Measurements from ENCODE around the gene IGF2BP3.

IGF2BP3 gene

DNA sequence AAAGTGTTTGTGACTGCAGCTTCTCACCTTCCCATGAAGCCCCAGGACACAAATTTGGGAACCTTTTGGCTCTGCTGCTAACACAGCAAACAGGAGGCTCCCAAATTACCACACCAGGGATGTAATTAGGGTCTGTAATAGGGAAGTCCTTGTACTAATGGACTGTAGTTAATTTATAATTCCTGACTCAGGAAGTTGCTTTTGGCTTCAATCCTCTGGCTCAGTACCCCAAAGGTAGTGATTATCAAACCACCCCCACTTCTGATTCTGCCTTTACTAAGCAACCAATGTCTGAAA is 174.9 kb downstream of the IGF2BP3 start:
- no peak for DNase-seq (ENCODE audit: low read depth in 2 of 2)

DNA sequence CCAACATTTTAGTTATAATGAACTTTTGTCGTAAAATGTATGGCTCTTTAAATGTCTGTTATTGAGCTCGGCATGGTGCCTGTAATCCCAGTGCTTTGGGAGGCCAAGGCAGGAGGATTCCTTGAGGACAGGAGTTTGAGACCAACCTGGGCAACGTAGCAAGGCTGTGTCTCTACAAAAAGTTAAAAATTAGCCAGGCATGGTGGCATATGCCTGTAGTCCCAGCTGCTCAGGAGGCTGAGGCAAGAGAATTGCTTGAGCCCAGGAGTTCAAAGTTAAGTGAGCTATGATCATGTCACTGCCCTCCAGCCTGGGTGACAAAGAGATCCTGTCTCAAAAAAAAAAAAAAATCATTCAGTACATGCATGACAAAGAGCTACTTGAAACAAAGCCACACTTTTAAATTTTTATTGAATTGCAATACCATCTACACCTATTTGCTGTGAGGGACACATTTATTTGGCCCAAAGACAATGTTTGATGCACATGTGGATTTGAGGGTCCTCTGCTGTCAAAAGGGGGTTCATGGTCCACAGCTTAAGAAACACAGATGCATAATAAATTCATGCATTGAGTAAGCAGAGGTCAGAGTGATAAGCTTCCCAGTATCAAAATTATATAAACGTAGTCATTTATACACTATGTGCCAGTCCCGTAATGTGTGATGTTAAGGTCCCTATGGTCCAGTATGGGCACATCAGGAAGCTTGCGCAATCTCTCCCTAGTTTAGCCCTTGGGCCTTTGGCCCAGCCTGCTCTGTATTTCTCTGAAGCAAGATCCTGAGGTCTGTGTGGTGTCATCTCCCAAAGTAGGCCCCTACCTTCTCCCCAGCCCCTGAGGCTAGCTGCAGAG is 175.5 kb downstream of the IGF2BP3 start:
- DNase-seq (ENCODE audit: low read depth in 2 of 2): no peak

DNA sequence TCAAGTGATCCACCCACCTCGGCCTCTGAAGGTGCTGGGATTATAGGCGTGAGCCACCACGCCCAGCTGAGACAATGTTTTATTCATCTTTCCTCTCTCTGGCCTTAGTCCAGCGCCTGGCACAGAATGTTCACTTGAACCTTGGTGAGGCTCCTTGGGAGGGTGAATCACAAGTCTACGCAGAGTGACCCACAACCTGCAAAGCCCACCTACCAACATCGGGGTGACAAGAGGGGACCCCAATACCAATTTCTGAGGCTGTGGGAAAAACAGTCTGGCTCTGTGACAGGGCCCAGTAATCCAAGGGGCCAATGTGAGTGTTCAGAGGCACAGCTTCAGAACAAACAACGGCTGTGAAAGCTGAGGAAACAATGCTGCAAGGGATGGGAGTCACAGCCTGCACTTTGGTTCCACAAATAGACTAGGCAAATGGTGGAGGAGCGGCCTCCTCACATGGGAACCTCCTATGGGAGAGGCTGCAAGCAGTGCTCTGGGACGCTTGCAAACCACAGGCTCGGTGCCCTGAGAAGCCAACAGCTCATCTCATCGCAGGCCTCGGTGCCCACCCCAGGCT is 176.7 kb downstream of the IGF2BP3 start:
- DNase-seq (ENCODE audit: low read depth in 2 of 2): no peak

DNA sequence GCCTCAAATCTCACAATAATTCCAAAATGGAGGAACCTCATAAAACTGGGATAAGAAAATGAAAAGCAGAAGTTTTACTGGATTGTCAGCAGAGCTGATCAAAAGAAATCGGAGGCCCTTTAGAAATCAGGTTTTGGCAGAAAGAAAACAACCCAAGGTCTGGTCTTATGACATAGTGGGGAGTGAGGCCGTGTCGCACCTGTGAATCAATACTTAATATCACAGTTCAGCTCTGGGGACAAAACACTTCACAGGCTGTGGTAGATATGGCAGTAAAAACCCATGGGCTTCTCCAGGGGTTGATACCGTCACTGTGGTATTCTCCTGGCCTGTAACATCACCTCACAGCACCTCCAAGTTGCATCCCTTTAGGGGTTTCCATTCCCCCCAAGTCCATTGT is 177.7 kb downstream of the IGF2BP3 start:
- DNase-seq (ENCODE audit: low read depth in 2 of 2): no peak

DNA sequence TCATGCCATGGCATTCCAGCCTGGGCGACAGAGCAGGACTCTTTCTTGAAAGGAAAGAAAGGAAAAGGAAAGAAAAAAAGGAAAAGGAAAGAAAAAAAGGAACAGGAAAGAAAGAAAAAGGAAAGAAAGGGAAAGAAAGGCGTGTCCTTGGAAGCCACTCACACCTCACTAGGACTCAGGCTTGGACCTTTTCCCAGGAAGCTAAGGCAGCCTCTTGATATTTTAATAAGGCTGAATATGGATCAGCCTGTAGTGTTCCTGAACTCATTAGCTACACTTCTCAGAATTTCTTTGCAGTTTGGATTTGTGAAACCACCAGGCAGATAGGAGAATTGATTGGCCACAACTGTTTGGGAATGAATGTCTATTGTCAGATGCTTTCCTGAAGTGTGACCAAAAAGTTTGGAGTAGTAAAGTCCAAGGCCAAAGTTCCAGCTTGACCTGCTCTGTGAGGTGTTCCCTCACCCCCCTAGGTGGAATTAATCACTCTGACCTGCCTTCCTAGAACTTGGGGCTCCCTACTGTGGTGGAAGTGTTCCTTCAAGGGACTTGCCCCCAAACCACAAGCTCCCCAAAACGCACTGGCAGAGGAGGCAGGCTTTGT is 178.2 kb downstream of the IGF2BP3 start:
- DNase-seq (ENCODE audit: low read depth in 2 of 2): no peak

DNA sequence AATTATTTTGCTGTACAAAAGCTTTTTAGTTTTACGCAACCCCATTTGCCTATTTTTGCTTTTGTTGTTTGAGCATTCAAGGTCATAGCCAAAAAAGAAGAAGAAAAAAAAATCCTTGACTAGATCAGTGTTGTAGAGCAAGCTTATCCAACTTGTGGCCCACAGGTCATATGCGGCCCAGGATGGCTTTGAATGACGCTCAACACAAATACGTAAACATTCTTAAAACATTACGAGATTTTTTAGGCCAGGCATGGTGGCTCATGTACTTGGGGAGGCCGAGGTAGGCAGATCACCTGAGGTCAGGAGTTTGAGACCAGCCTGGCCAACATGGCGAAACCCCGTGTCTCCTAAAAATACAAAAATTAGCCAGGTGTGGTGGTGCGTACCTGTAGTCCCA is 179.3 kb downstream of the IGF2BP3 start:
- DNase-seq (ENCODE audit: low read depth in 2 of 2): no peak

DNA sequence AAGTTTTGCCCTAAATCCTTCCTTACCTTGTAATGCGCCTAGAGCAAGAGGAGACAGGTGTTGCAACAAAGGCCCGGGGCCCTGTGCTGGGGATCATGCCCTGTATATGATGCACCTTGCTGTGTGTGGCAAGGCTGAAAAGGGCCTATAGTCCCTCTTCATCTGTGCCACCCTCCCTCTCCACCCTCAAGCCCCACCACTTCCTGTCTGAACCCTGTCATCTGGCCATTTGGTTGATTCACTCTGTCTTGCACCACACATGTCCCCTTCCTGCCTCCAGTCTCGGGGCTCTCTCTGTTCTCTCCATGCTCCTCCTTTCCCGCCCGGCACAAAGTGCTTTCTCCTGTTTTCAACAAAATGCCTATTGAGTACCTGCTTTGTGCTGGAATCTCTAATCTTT is 182.7 kb downstream of the IGF2BP3 start:
- DNase-seq (ENCODE audit: low read depth in 2 of 2): no peak

DNA sequence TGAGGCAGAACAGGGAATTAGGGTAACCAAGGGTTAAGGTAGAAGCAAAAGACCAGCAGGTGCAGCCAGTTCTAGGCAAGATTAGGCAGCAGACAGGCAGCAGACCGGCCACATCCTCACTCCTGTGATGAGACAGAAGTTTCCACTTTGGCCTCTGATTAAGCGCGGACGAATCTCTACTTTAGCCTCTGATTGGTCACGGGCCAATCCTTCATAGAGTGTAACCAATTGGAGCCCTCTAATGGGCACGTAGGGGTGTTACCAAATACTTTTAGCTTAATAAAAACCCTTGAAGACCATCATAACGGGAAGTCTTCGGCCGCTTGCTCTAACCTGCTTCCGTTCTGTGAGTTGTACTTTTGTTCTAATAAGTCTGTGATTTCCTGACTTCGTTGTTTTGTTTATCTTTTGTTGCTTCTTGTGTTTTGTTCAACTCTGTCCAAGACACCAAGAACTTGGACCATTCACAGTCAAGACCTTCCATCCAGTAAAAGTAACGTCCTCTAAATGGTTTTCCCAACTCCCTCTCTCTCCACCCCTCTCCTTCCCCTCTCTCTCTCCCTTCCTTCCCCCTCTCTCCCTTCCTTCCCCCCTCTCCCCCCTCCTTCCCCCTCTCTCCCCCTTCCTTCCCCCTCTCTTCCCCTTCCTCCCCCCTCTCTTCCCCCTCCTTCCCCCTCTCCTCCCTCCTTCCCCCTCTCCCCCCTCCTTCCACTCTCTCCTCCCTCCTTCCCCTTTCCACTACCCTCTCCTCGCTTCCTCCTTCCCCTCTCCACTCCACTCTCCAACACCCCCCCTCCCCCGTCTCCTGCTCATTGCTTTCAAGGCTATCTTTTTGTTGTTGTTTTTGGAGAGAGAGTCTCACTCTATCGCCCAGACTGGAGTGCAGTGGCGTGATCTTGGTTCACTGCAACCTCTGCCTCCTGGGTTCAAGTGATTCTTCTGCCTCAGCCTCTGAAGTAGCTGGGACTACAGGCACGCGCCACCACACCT is 184.3 kb downstream of the IGF2BP3 start:
- no peak for DNase-seq (ENCODE audit: low read depth in 2 of 2)

DNA sequence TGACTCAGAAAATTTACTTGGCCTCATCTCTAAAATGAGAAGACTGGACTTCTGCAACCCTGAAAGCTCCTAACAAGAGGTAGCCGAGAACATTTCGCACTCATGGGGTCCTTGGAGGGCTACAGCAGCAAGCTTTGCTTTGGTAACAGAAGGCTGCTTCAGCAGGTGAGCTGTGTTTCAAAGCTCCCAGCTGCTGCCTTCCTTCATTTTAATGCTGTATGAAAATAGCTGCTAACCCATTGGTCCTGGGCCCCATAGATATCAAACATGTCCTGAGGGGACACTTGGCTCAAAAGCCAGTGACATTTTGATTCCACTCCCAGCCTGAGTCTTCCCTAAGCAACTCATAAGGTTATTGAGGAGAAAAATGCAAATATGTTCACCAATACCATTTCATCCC is 185.4 kb downstream of the IGF2BP3 start:
- DNase-seq (ENCODE audit: low read depth in 2 of 2): no peak

DNA sequence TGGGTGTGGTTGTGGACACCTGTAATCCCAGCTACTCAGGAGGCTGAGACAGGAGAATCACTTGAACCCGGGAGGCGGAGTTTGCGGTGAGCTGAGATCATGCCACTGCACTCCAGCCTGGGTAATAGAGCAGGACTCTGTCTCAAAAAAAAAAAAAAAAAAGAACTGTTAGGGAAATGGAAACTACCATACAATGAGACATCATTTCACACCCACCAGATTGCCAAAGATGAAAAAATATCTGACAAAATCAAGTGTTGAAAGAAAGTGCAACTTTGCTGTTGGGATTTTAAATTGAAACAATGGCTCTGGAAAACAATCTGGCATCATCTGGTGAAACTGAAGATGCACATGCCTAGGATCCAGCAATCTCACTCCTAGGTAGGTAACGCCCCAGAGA is 187.2 kb downstream of the IGF2BP3 start:
- DNase-seq (ENCODE audit: low read depth in 2 of 2): no peak

DNA sequence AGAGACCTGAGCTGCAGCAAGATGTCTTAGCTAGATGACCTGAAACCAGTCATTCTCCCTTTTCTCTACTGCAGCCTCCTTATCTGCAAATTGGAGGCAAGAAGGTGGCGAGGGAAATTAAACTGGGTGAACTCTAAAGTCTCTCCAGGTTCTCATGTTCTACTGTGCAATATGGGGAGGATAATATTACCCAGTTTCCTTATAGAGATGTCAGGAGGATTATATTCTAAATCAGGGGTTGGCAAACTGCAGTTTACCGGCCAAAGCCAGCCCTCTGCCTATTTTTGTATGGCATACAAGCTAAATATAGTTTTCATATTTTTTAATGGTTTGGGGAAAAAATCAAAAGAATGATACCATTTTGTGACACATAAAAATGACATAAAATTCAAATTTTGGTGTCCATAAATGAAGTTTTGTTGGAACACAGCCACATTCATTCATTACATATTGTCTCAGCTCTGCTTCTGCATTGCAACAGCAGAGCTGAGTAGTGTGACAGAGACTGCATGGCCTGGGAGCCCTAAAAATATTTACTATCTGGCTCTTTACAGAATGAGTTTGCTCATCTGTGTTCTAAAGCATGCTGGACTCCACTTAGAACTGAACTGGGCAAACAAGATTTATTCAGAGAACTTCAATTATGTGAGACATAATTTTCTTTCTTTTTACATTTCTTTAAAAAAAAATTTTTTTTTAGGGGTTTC is 190.3 kb downstream of the IGF2BP3 start:
- no peak for DNase-seq (ENCODE audit: low read depth in 2 of 2)

DNA sequence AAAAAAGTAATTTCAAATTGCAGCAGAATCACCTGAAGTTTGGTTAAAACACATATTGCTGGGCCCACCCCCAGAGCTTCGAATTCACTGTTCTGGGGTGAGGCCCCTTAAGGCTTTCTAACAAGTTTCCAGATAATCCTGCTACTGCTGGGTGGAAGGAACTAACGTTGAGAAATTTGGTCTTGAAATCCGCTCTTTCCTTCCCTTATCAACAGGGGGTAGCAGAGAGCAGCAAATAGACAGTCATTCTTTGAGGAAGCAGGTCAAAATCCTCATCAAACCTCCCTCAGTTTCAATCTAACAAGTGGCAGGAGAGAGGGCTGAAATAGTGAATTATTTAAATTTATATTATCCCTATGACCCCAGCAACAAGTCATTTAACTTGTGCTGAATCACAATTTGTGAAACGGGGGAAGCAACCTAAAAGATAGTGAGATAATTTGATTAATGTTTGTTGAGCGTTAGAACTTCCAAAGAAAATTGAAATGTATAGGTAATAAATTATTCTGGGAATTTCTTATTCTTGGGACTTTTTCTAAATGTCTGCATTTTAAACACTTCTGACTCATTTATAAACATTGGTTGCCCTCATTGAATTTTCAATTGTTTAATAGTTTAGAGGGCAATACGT is 192.8 kb downstream of the IGF2BP3 start:
- no peak for DNase-seq (ENCODE audit: low read depth in 2 of 2)

DNA sequence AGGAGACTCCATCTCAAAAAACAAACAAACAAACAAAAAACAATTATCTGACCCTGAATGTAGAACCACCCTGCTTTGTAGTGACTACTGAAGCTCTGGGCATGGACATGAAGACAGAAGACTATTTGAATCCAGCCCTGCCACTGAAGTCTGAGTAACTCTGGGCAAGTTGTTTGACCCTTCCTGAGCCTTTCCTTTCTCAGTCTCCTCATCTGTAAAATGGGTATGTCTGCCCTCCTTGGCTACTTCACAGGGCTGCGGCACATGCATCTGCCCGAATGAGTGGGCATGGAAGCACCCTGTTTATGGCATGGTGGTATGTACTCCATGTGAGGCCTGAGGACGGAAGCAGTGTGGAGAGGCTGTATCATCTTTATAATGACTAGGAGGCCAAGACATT is 193.3 kb downstream of the IGF2BP3 start:
- DNase-seq (ENCODE audit: low read depth in 2 of 2): no peak

DNA sequence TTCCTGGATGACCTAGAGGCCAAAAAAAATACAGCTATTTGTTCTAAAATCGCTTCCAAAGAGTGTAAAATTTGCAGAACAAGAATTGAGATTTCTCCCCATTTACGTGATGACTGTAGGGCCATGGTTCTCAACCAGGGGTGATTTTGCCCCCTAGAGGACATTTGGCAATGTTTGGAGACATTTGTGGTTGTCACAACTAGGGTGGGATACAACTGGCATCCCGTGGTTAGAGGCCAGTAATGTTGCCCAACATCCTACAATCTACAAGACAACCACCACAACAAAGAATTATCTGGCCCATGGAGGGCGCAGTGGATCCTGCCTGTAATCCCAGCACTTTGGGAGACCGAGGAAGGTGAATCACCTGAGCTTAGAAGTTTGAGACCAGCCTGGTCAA is 193.9 kb downstream of the IGF2BP3 start:
- no peak for DNase-seq (ENCODE audit: low read depth in 2 of 2)

DNA sequence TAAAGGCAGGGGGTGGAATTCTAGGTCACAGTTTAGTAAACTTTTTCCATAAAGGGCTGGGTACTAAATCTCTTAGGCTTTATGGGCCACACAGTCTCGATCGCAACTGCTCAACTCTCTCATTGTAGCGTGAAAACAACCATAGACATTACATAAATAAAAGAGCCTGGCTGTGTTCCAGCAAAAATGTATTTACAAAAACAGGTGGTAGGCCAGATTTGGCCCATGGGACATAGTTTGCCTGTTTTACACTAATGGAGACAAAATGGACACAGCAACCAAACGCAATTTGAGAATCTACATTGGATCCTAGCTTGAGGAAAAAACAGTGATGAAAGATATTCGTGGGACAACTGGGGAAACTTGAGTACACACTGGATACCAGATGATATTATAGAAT is 194.4 kb downstream of the IGF2BP3 start:
- DNase-seq (ENCODE audit: low read depth in 2 of 2): no peak

DNA sequence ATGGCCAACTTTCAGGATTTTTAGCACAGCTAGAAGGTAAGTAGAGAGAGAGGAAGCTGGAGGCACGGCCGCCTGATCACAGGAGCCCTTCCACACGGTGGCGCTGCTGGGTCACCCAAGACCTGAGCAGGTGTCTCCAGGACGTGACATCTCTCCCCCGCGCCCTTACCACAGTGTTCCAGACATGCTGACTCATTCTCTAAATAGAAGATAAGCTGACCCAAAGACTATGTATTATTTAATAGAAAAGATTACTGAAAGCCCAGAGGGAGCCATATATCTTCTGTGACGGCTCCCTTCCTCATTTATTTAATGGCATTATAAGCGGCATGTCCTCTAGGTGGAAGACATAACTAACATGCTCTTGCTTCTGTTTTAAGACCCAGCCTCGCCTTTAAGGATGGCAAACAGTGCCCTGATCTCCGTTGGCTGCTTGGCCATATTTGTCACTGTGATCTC is 197.1 kb downstream of the IGF2BP3 start:
- peak; percentile 71 to 83 for DNase-seq (ENCODE audit: low read depth in 2 of 2)

DNA sequence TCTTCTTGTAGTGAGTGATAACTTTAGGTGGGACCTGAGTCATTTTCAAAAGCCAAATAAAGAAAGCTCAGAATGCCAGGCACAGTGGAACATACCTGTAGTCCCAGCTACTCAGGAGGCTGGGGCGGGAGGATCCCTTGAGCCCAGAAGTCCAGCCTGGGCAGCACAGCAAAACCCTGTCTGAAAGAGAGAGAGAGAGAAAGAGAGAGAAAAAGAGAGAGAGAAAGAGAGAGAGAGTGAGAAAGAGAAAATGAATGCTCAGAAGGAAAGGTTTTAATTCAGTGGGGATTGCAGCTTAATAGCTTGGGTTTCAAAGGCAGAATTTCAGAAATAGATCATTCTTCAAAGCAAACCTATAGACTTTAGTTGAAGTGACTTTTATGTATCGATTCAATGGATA is 198.0 kb downstream of the IGF2BP3 start:
- DNase-seq (ENCODE audit: low read depth in 2 of 2): no peak

DNA sequence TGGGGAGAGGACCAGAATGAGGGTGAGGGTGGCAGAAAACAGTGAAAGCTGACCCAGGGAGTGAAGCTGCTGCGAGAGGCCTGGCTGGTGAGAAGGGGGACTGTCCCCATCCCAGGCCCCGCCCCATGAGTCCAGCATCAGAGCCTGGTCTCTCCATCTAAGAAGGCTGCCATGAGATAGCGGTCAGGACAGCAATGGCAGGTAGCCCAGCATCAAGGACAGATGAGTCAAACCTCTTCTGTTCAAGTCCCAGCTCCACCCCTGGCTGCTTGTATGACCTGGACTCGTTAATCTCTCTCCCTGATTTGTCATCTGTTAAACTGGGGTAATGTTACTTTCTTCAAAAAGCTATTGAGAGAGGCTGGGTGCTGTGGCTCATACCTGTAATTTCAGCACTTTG is 201.5 kb downstream of the IGF2BP3 start:
- no peak for DNase-seq (ENCODE audit: low read depth in 2 of 2)

DNA sequence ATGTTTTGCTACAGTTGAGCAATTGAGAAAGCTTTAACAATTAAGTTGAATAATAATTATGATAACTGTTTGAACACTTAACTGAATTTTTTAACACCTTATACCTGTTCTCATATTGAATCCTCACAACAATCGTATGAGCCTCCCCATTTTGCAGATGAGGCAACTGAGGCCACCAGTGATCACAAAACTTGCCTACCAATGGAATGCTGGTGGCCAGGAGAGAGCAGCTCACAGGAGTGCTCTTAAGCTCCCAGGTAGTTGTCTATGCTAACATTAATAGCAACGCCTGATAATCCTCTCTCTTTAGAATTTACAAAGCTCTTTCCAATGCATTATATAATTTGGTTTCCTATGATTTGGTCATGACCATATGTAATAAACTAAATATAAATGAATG is 202.1 kb downstream of the IGF2BP3 start:
- no peak for DNase-seq (ENCODE audit: low read depth in 2 of 2)

DNA sequence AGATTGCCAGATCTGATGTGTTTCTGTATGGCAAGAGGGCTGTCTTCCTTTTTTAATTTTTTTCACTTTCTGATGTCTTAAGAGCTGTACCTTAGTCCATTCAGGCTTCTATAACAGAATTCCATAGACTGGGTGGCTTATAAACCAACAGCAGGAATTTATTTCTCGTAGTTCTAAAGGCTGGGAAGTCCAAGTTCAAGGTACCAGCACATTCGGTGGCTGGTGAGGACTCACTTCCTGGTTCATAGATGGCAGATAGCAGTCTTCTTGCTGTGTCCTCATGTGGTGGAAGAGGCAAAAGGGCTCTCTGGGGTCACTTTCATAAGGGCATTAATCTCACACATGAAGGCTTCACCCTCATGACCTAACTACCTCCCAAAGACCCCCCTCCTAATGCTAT is 202.9 kb downstream of the IGF2BP3 start:
- no peak for DNase-seq (ENCODE audit: low read depth in 2 of 2)

DNA sequence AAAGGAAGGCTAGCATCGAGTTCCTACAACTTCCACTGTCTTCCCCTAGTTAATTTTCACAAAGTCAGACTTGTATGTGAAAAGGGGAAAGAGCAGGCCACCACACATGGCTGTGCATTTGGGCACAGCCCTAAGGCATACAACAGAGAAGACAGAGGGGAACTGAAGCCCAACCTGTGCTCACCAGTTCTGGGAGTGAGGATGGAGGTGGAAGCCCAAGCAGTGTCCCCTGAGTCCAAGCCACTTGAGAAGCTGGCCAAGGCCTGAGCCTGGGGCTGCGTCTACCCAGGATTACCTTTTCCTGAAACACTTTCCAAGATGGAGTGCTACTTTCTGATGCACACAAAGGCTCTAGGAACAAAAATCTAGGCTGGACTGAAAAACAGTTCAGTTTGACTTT is 203.4 kb downstream of the IGF2BP3 start:
- no peak for DNase-seq (ENCODE audit: low read depth in 2 of 2)

Data from stimulated activated CD8-positive, alpha-beta memory T cell treated with anti-CD3 and anti-CD28 coated beads, Interleukin-7, amount 100 ng/mL, for 1 hour (primary cell).